SK-N-SH (cell line): ENCODE measurements around the gene MYO15B.

Source experiments
- GABPA ChIP-seq: IDR thresholded peaks from 2 replicates; pipeline ENCODE4 v1.4.0; 2012; ENCODE audit warnings: low read depth, mild to moderate bottlenecking
- POLR2AphosphoS5 ChIP-seq: IDR thresholded peaks from 2 replicates; pipeline ENCODE4 v1.6.1; 2012; ENCODE audit warnings: low read depth, low read length
- RCOR1 ChIP-seq: fragments of 150-350 bp; IDR thresholded peaks from 2 replicates; pipeline ENCODE4 v1.6.1; 2017; ENCODE audit warnings: antibody characterized with exemption, low read length
- REST ChIP-seq: IDR thresholded peaks from 2 replicates; pipeline ENCODE4 v1.6.1; 2012; ENCODE audit warnings: mild to moderate bottlenecking, low read depth, low read length, moderate library complexity
- TCF12 ChIP-seq: IDR thresholded peaks from 2 replicates; pipeline ENCODE4 v1.4.0; 2012

DNA sequence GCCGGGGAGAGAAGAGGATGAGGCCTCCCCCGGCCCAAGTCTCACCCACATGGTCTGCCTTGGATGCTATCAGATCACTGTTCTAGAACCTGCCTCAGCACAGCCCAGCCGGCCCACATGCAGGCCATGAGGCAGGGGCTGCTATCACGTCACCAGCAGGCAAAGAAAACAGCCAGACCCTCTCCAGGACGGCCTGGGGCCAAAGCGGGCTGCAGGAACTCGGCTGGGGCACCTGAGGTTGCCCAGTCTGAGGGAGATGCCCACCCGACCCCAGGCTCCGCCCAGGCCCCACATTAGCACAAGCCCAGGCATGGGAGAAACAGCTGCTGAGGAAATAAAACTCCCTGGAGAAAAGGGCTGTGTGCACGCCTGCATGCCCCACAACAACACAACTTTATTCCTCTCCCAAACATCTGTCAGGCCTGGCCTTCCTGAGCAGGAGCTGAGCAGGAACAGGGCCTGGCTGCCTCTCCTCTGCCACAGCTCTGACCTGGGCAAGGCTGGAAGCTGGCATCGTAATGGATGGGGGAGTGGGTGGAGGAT, 39.0 kb downstream of the MYO15B start:
- TF ChIP-seq POLR2AphosphoS5, result no peak
- TF ChIP-seq TCF12, result no peak
- TF ChIP-seq RCOR1, result no peak
- TF ChIP-seq GABPA, result no peak
- TF ChIP-seq REST, result no peak
